WTC11 (cell line): ENCODE measurements around the gene MEGF11. TPM values are rescaled to one million over a fixed set of nuclear protein-coding genes. Genes with fewer than 3 reads are reported as not detected.

Experiments used
- ATAC-seq: fragments of 200-7000 bp; cut with Tn5 transposase; 2 replicates; pipeline ENCODE4 v1.10.0; 2021; ENCODE audit warnings: mild to moderate bottlenecking, moderate library complexity
- CTCF ChIA-PET: fragments of 300-600 bp; sonication (Branson Sonifier 250); formaldehyde crosslinking; loops from one replicate; lab custom pipeline; 2021; ENCODE audit warnings: antibody characterized with exemption; lab: Charles Lee
- POLR2A ChIA-PET: fragments of 350-600 bp; sonication (Branson Sonifier 250); formaldehyde crosslinking; loops from one replicate; lab custom pipeline; 2021; ENCODE audit warnings: antibody characterized with exemption; lab: Charles Lee
- DNase-seq: peaks from one replicate; pipeline ENCODE4 v3.0.0; 2021; ENCODE audit warnings: low spot score
- H3K27ac Mint-ChIP-seq: 2 replicates; pipeline ENCODE4 v1.8.0; 2021; ENCODE audit warnings: mixed read lengths
- H3K27me3 Mint-ChIP-seq: 2 replicates; pipeline ENCODE4 v1.8.0; 2021; ENCODE audit warnings: low read depth, mild to moderate bottlenecking, moderate library complexity, mixed read lengths
- H3K36me3 Mint-ChIP-seq: 2 replicates; pipeline ENCODE4 v1.8.0; 2021; ENCODE audit warnings: mixed read lengths
- H3K4me1 Mint-ChIP-seq: 2 replicates; pipeline ENCODE4 v1.8.0; 2022; ENCODE audit warnings: mixed read lengths
- H3K4me3 Mint-ChIP-seq: 2 replicates; pipeline ENCODE4 v1.8.0; 2021; ENCODE audit warnings: mild to moderate bottlenecking, moderate library complexity, mixed read lengths
- H3K9me3 Mint-ChIP-seq: 2 replicates; pipeline ENCODE4 v1.8.0; 2021; ENCODE audit warnings: mixed read lengths
- CBFB ChIP-seq: sonication (generic); formaldehyde crosslinking; IDR thresholded peaks from 2 replicates; pipeline ENCODE4 v1.8.1; 2022; ENCODE audit warnings: mild to moderate bottlenecking, low read depth, missing genetic modification reagents
- E2F1 ChIP-seq: sonication (generic); formaldehyde crosslinking; IDR thresholded peaks from 2 replicates; pipeline ENCODE4 v1.8.0; 2022; ENCODE audit warnings: mild to moderate bottlenecking, missing genetic modification reagents
- E2F5 ChIP-seq: sonication (generic); formaldehyde crosslinking; IDR thresholded peaks from 2 replicates; pipeline ENCODE4 v1.8.1; 2022; ENCODE audit warnings: mild to moderate bottlenecking, moderate library complexity, missing genetic modification reagents
- EMX1 ChIP-seq: fragments of 250-450 bp; sonication (Bioruptor Pico); IDR thresholded peaks from 2 replicates; pipeline ENCODE4 v1.8.0; 2021; ENCODE audit warnings: mild to moderate bottlenecking
- ERG ChIP-seq: fragments of 250-450 bp; sonication (Bioruptor Pico); IDR thresholded peaks from 2 replicates; pipeline ENCODE4 v1.8.0; 2021; ENCODE audit warnings: mild to moderate bottlenecking
- FOXP1 ChIP-seq: sonication (generic); formaldehyde crosslinking; IDR thresholded peaks from 2 replicates; pipeline ENCODE4 v1.8.0; 2022; ENCODE audit warnings: missing genetic modification reagents, mild to moderate bottlenecking, moderate library complexity, borderline replicate concordance
- JUN ChIP-seq: sonication (generic); formaldehyde crosslinking; IDR thresholded peaks from 2 replicates; pipeline ENCODE4 v1.8.0; 2023; ENCODE audit warnings: mild to moderate bottlenecking, missing genetic modification reagents
- MYBL2 ChIP-seq: sonication (generic); formaldehyde crosslinking; IDR thresholded peaks from 2 replicates; pipeline ENCODE4 v1.8.1; 2023; ENCODE audit warnings: mild to moderate bottlenecking, moderate library complexity, missing genetic modification reagents
- NR1H2 ChIP-seq: sonication (generic); formaldehyde crosslinking; IDR thresholded peaks from 2 replicates; pipeline ENCODE4 v1.9.0; 2021; ENCODE audit warnings: mild to moderate bottlenecking, moderate library complexity, missing genetic modification reagents
- RELA ChIP-seq: sonication (generic); formaldehyde crosslinking; IDR thresholded peaks from 2 replicates; pipeline ENCODE4 v1.8.1; 2022; ENCODE audit warnings: missing genetic modification reagents, mild to moderate bottlenecking, borderline replicate concordance
- SMAD3 ChIP-seq: sonication (generic); formaldehyde crosslinking; IDR thresholded peaks from 2 replicates; pipeline ENCODE4 v1.8.0; 2022; ENCODE audit warnings: missing genetic modification reagents, mild to moderate bottlenecking, borderline replicate concordance
- SP1 ChIP-seq: sonication (generic); formaldehyde crosslinking; conservative IDR thresholded peaks from 2 replicates; pipeline ENCODE4 v1.8.1; 2022; ENCODE audit warnings: missing genetic modification reagents
- USF1 ChIP-seq: sonication (generic); formaldehyde crosslinking; IDR thresholded peaks from 2 replicates; pipeline ENCODE4 v1.8.0; 2022; ENCODE audit warnings: mild to moderate bottlenecking, missing genetic modification reagents
- USF2 ChIP-seq: sonication (generic); formaldehyde crosslinking; IDR thresholded peaks from 2 replicates; pipeline ENCODE4 v1.8.1; 2023; ENCODE audit warnings: mild to moderate bottlenecking, missing genetic modification reagents, moderate library complexity
- total RNA-seq: library from RNA; stranded (reverse); gene quantifications from 3 replicates; pipeline ENCODE4 v1.2.3, GENCODE V29; 2021
- TF ChIP-seq, protein P1 (sequence below): sonication (generic); formaldehyde crosslinking; IDR thresholded peaks from 2 replicates; pipeline ENCODE4 v1.8.1; 2023; ENCODE audit warnings: mild to moderate bottlenecking, missing genetic modification reagents, moderate library complexity
- TF ChIP-seq, protein P2 (sequence below): sonication (generic); formaldehyde crosslinking; IDR thresholded peaks from 2 replicates; pipeline ENCODE4 v1.8.1; 2023; ENCODE audit warnings: mild to moderate bottlenecking, missing genetic modification reagents

The MEGF11 gene
- total RNA-seq, 1 experiment from 2014 or later = 3.3 TPM

- no peak for TF ChIP-seq SP1 (CRISPR knock-in tag)
- TF ChIP-seq SMAD3 (CRISPR knock-in tag) = no peak
- TF ChIP-seq NR1H2 (CRISPR knock-in tag) = no peak
- no peak for TF ChIP-seq MYBL2 (CRISPR knock-in tag)
- TF ChIP-seq USF1 (CRISPR knock-in tag) = no peak
- TF ChIP-seq ERG (CRISPR knock-in tag) = no peak
- TF ChIP-seq EMX1 = no peak
- TF ChIP-seq JUN (CRISPR knock-in tag) = no peak
- TF ChIP-seq, all 79 proteins: peak for 0
These were observed 273.7 kb downstream of the MEGF11 start (continued) for GRCh38 chr15:65979837-65980236.

DNA sequence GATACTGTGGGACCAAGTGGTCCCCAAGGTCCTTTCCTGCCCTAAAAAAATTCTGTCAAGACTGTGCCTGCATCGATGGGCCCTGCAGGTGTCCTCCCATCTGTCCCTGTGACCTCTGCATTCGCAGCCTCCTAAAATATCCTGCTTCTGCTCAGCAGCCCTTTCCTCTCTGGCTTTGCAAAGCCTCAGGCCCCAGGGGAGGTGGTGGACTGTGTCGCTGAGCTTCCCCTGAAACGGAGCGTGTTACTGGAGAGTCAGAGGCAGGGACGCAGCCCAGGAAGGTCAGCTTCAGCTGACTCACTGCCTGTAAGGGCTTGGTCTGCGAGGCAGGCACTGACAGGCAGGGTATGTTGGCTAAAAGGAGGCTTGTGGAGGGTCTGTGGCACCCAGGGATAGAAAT is 274.2 kb downstream of the MEGF11 start:
- CTCF ChIA-PET = interaction anchor here (1.0 to 1.3 kb wide), 2 partner anchors 118 to 172 kb away, joined by 3 to 4 read pairs; no protein-coding TSS in a partner anchor
- H3K9me3 Mint-ChIP-seq = no peaks in the 10 kb centered on the region
- no peak overlapping the region for H3K27ac Mint-ChIP-seq
- DNase-seq = no peak
- peaks cover 30% of the 10 kb centered on the region for H3K4me1 Mint-ChIP-seq
- H3K27me3 Mint-ChIP-seq = 0 out of 2 replicates have a peak, but pooled peaks cover 2% of the 10 kb centered on the region
- TF ChIP-seq E2F1 = no peak
- no peak for TF ChIP-seq CBFB (CRISPR knock-in tag)
- no peak for TF ChIP-seq RELA (CRISPR knock-in tag)
- TF ChIP-seq USF2 = no peak
- no peak for TF ChIP-seq FOXP1 (CRISPR knock-in tag)
- TF ChIP-seq JUN (CRISPR knock-in tag) = no peak
- TF ChIP-seq USF1 (CRISPR knock-in tag) = no peak
- TF ChIP-seq, protein P1, sequence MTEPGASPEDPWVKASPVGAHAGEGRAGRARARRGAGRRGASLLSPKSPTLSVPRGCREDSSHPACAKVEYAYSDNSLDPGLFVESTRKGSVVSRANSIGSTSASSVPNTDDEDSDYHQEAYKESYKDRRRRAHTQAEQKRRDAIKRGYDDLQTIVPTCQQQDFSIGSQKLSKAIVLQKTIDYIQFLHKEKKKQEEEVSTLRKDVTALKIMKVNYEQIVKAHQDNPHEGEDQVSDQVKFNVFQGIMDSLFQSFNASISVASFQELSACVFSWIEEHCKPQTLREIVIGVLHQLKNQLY (CRISPR knock-in tag) = no peak
- TF ChIP-seq, protein P2, sequence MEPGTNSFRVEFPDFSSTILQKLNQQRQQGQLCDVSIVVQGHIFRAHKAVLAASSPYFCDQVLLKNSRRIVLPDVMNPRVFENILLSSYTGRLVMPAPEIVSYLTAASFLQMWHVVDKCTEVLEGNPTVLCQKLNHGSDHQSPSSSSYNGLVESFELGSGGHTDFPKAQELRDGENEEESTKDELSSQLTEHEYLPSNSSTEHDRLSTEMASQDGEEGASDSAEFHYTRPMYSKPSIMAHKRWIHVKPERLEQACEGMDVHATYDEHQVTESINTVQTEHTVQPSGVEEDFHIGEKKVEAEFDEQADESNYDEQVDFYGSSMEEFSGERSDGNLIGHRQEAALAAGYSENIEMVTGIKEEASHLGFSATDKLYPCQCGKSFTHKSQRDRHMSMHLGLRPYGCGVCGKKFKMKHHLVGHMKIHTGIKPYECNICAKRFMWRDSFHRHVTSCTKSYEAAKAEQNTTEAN = no peak
- no peak for TF ChIP-seq E2F5 (CRISPR knock-in tag)
- ATAC-seq = no peak
- no peaks in the 10 kb centered on the region for H3K36me3 Mint-ChIP-seq
- H3K4me3 Mint-ChIP-seq = no peak overlapping the region
- POLR2A ChIA-PET = no interaction called here
